ENCODE results near the gene MTA1.

The MTA1 gene

GRCh38 chr14:105401699-105402098, 17.9 kb upstream of the MTA1 start:
- H3K4me3 ChIP-seq (ENCODE audit: low read depth, low read length), result no peak overlapping the region

- H3K4me3 ChIP-seq (ENCODE audit: low read depth, low read length), result no peak overlapping the region
Observed at GRCh38 chr14:105408592-105408991, 11.0 kb upstream of the MTA1 start.

GRCh38 chr14:105409364-105409763, 10.3 kb upstream of the MTA1 start:
- no peak overlapping the region for H3K4me3 ChIP-seq (ENCODE audit: low read depth, low read length)

- H3K4me3 ChIP-seq (ENCODE audit: low read depth, low read length), result no peak overlapping the region
Observed at GRCh38 chr14:105410642-105411016, 9.0 kb upstream of the MTA1 start.

GRCh38 chr14:105411017-105411941, 8.3 kb upstream of the MTA1 start:
- no peak overlapping the region for H3K4me3 ChIP-seq (ENCODE audit: low read depth, low read length)

GRCh38 chr14:105411985-105412770, 7.4 kb upstream of the MTA1 start:
- H3K4me3 ChIP-seq (ENCODE audit: low read depth, low read length), result no peak overlapping the region

GRCh38 chr14:105412771-105413543, 6.7 kb upstream of the MTA1 start:
- no peak overlapping the region for H3K4me3 ChIP-seq (ENCODE audit: low read depth, low read length)

GRCh38 chr14:105413544-105413886, 6.1 kb upstream of the MTA1 start:
- no peak overlapping the region for H3K4me3 ChIP-seq (ENCODE audit: low read depth, low read length)

- peak overlapping the region; percentile 51 for H3K4me3 ChIP-seq (ENCODE audit: low read depth, low read length)
Observed at GRCh38 chr14:105414456-105415371, 4.9 kb upstream of the MTA1 start.

GRCh38 chr14:105415481-105416428, 3.9 kb upstream of the MTA1 start:
- peak overlapping the region; percentile 51 for H3K4me3 ChIP-seq (ENCODE audit: low read depth, low read length)

GRCh38 chr14:105416671-105417070, 3.0 kb upstream of the MTA1 start:
- H3K4me3 ChIP-seq (ENCODE audit: low read depth, low read length), result no peak overlapping the region

- no peak overlapping the region for H3K4me3 ChIP-seq (ENCODE audit: low read depth, low read length)
Observed at GRCh38 chr14:105417690-105418121, 1.9 kb upstream of the MTA1 start.

GRCh38 chr14:105418269-105419194, 1.1 kb upstream of the MTA1 start:
- peak overlapping the region; percentile 65 for H3K4me3 ChIP-seq (ENCODE audit: low read depth, low read length)

GRCh38 chr14:105420101-105420973, 710 bp downstream of the MTA1 start:
- peak overlapping the region; percentile 79 for H3K4me3 ChIP-seq (ENCODE audit: low read depth, low read length)

- peak overlapping the region; percentile 79 for H3K4me3 ChIP-seq (ENCODE audit: low read depth, low read length)
Observed at GRCh38 chr14:105420974-105421674, 1.5 kb downstream of the MTA1 start.

All from iPS-11a (cell line).